Activated T-helper 1 cell treated with Interleukin-2 at 50 U/mL for 16 hours (primary cell): Measurements from ENCODE around the gene IQCH.
"Not testable (repeated sequence)": the region's sequence is repeated elsewhere in the genome, so short reads cannot be mapped to it uniquely, and the experiment has no call there.

Experiments
- DNase-seq: peaks from one replicate; pipeline ENCODE4 v3.0.0-alpha.2; 2020; ENCODE audit warnings: low read depth

IQCH gene

GRCh38 chr15:67246606-67247005, 8.0 kb upstream of the IQCH start:
- DNase-seq = not testable (repeated sequence)

GRCh38 chr15:67248011-67248505, 6.5 kb upstream of the IQCH start:
- no peak for DNase-seq

GRCh38 chr15:67249830-67250229, 4.8 kb upstream of the IQCH start:
- no peak for DNase-seq

GRCh38 chr15:67251318-67251717, 3.3 kb upstream of the IQCH start:
- no peak for DNase-seq

DNA sequence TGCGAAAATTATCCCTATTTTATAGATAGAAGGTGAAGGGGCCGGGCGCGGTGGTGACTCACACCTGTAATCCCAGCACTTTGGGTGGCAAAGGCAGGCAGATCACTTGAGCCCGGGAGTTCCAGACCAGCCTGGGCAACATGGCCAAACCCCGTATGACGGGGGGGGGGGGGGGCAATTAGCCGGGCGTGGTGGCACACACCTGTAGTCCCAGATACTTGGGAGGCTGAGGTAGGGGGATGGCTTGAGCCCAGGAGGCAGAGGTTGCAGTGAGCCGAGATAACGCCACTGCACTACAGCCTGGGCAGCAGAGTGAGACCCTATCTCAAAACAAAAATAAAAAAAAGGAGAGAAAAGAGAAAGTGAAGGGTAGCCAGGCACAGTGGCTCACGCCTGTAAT, 1.5 kb upstream of the IQCH start:
- no peak for DNase-seq

DNA sequence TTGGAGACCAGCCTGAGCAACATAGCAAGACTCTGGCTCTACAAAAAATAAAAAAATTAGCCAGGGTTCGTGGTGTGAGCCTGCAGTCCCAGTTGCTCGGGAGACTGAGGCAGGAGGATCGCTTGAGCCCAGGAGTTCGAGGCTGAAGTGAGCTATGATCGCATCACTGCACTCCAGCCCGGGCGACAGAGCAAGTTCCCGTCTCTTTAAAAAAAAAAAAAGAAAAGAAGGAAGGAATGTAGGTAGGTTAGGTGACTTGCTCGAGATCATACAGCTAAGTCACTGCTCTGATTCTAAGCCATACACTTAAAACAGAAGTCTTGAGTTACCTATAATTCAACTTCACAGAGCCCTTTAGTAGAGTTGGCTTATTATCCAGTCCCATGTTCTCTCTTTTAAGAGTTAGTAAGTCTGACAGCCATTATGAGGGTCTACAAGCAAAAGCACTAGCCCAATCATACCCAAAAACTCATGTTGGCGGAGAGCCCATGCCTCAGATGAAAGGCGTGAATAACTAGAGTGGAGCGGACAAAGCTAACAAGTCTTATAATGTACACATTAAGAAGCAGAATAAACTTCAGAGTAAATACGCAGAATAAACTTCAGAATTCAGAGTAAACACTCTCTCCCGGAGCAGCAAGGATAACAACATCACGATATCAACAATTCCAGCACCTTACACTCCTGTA, 893 bp upstream of the IQCH start:
- DNase-seq = no peak

- no peak for DNase-seq
These were observed 1.5 kb downstream of the IQCH start for GRCh38 chr15:67256051-67256450.

DNA sequence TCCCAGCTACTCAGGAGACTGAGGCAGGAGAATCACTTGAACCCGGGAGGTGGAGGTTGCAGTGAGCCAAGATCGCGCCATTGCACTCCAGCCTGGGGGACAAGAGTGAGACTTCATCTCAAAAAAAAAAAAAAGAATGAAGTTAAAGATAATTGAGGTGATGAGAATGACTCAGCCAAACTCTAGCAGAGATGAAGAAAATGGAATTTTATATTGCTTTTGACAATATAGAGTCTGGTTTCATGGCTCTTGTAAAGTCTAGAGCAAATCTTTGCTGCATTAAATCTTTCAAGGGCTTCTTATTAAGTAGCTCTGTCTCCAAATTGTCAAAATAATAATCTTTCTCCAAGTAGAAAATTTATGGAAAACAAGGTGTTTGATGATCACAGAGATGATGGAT, 3.8 kb downstream of the IQCH start:
- DNase-seq = not testable (repeated sequence)

GRCh38 chr15:67259379-67259778, 4.8 kb downstream of the IQCH start:
- DNase-seq = no peak

- no peak for DNase-seq
These were observed 5.2 kb downstream of the IQCH start for GRCh38 chr15:67259806-67260205.

GRCh38 chr15:67266870-67267269, 12.3 kb downstream of the IQCH start:
- no peak for DNase-seq

GRCh38 chr15:67267440-67267839, 12.9 kb downstream of the IQCH start:
- no peak for DNase-seq

GRCh38 chr15:67267951-67268941, 13.7 kb downstream of the IQCH start:
- DNase-seq = no peak

DNA sequence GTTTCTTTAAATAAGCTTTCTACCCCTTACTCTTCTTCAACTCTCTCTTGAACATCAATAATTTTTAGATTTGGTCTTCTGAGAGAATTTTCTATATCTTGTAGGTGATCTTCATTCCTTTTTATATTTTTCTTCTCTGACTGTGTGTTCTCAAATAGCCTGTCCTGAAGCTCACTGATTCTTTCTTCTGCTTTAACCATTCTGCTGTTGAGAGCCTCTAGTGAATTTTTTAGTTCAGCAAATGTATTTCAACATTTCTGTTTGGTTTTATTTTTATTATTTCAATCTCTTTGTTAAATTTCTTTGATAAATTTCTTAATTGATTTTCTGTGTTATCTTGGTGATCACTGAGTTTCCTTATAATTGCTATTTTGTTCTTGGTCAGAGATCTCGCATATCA, 19.6 kb downstream of the IQCH start:
- no peak for DNase-seq

DNA sequence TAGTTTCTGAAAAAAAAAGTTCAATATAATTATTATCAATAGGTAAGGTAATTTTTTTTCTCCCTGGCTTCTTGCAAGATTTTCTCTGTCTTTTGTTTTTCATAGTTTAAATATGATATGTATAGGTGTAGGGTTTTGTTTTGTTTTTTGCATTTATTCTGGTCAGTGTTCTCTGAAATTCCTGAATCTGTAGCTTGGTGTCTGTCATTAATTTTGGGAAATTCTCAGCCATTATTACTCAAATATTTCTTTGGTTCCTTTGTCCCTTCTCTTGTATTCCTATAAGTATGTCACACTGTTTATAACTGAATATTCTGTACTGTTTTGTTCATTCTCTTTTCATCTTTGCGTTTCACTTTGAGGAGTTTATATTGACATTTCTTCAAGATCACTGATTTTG, 22.1 kb downstream of the IQCH start:
- DNase-seq = no peak

GRCh38 chr15:67280217-67280616, 25.6 kb downstream of the IQCH start:
- no peak for DNase-seq

DNA sequence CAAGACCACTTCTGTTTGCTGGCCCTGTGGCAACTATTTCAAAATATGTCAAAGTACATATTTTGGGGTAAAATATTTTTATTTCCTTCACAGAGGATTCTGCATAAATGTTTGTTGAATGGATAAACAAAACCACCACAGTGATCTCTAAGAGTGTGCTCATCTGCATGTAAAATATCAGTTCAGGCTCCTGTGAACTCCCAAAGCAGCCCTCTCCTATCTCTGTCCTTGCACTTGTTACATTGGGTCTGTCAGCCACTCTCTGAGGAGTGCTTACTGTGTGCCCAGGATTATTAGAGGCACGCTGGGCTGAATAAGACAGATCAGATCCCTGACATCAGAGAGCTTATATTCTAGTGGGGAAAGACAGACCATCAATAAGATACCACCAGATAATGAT, 27.1 kb downstream of the IQCH start:
- DNase-seq = no peak

GRCh38 chr15:67285625-67286024, 31.0 kb downstream of the IQCH start:
- DNase-seq = not testable (repeated sequence)

GRCh38 chr15:67286400-67286799, 31.8 kb downstream of the IQCH start:
- not testable (repeated sequence) for DNase-seq

DNA sequence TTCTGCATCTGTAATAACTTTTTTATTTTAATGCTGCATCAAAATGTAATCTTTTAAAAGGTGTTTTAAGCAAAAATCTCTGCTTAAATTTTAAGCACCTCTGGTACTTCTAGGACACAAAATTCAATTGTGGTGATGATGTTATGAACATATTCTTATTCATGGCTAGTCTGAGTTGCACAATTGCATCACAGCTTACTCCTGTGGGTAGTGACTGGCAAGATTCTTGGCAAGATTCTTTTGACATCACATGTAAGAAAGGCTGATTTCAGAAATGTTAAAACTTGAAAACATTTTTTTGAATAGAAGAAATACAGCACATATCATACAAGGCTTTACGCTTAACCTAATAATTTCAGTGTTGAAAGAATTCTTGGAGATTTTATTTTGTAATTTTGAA, 35.7 kb downstream of the IQCH start:
- no peak for DNase-seq

DNA sequence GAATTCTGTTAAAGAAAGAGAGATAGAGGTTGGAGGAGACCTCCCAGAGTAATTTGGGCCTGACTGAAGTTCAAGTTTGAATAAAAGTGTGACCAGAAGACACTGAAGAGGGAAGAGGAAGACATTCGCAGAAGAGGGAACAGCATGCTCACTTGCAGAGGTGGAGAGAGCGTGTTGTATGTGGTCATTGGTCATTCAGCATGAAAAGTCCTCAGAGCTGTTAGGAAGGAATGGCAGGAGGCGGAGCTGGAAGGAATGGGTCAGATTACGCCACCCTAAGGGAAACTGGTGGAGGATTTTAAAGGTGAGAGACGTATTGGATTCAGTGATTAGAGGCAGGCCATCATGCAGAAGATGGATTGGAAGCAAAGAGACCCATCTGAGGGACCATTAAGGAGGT, 41.6 kb downstream of the IQCH start:
- no peak for DNase-seq

DNA sequence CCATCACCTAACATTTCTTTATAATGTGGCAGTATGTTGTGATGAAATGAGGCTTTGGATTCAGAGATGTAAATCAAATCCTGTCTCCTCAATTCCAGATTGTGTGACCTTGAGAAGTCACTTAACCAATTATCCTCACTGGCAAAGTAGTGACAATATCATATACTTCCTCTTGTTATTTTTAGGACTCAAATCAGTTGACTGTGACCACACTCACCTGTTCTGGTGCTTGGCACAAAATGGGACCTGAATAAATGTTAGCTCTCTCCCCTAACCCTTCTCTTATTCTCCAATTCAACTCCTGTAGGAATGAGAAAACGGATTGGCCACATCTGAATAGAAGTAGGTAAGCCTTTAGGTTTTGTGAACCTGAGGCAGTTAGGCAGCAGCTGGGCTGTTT, 42.1 kb downstream of the IQCH start:
- DNase-seq = no peak
